Renal pelvis (tissue), 4 donors: ENCODE measurements around the gene BTBD9. TPM values are rescaled to one million over a fixed set of nuclear protein-coding genes. Genes with fewer than 3 reads are reported as not detected.

Experiments used
- DNase-seq: peaks from one replicate; pipeline ENCODE4 v3.0.0-alpha.2; 2013
- polyA plus RNA-seq, 3 donors: library from polyadenylated mRNA; unstranded; fragments of 120-200 nt; gene quantifications; one replicate each; pipeline ENCODE4 v1.2.1, GENCODE V29; 2013; ENCODE audit not compliant: insufficient read length in 3 of 3

Gene BTBD9
- polyA plus RNA-seq, 3 donors = 13.7 to 16.9 (median 16.1) TPM

GRCh38 chr6:38564301-38564700, 75.4 kb downstream of the BTBD9 start:
- DNase-seq = no peak

GRCh38 chr6:38555606-38556005, 84.1 kb downstream of the BTBD9 start:
- DNase-seq = no peak

- no peak for DNase-seq
Observed at GRCh38 chr6:38554700-38555413, 84.9 kb downstream of the BTBD9 start.

- no peak for DNase-seq
Observed at GRCh38 chr6:38554014-38554413, 85.7 kb downstream of the BTBD9 start.

- no peak for DNase-seq
Observed at GRCh38 chr6:38552121-38552520, 87.6 kb downstream of the BTBD9 start.

GRCh38 chr6:38549795-38550194, 89.9 kb downstream of the BTBD9 start:
- no peak for DNase-seq

- DNase-seq = no peak
Observed at GRCh38 chr6:38549180-38549579, 90.5 kb downstream of the BTBD9 start.

- DNase-seq = no peak
Observed at GRCh38 chr6:38543022-38543421, 96.7 kb downstream of the BTBD9 start.

GRCh38 chr6:38542031-38542430, 97.7 kb downstream of the BTBD9 start:
- no peak for DNase-seq

- no peak for DNase-seq
Observed at GRCh38 chr6:38533064-38533463, 106.7 kb downstream of the BTBD9 start.

GRCh38 chr6:38531134-38531533, 108.6 kb downstream of the BTBD9 start:
- DNase-seq = no peak

GRCh38 chr6:38528196-38528965, 111.3 kb downstream of the BTBD9 start:
- no peak for DNase-seq

GRCh38 chr6:38527371-38527770, 112.4 kb downstream of the BTBD9 start:
- no peak for DNase-seq

- DNase-seq = no peak
Observed at GRCh38 chr6:38525888-38526287, 113.8 kb downstream of the BTBD9 start.

- DNase-seq = no peak
Observed at GRCh38 chr6:38524436-38525145, 115.1 kb downstream of the BTBD9 start.

- peak; percentile 30 for DNase-seq
Observed at GRCh38 chr6:38522322-38522721, 117.4 kb downstream of the BTBD9 start.

- no peak for DNase-seq
Observed at GRCh38 chr6:38518511-38519304, 121.0 kb downstream of the BTBD9 start.

GRCh38 chr6:38517005-38517404, 122.7 kb downstream of the BTBD9 start:
- peak; percentile 39 for DNase-seq

- no peak for DNase-seq
Observed at GRCh38 chr6:38514399-38514798, 125.3 kb downstream of the BTBD9 start.

GRCh38 chr6:38512211-38512610, 127.5 kb downstream of the BTBD9 start:
- DNase-seq = no peak

- no peak for DNase-seq
Observed at GRCh38 chr6:38510205-38510604, 129.5 kb downstream of the BTBD9 start.

- no peak for DNase-seq
Observed at GRCh38 chr6:38509713-38510112, 130.0 kb downstream of the BTBD9 start.
